ENCODE data around the gene NEU2. TPM values are rescaled to one million over a fixed set of nuclear protein-coding genes. Genes with fewer than 3 reads are reported as not detected.

The NEU2 gene
- total and polyA plus RNA-seq, 10 of the 15 experiments (the other 5 are each of a cell fraction or from before 2014, with no cell fraction given): not detected

DNA sequence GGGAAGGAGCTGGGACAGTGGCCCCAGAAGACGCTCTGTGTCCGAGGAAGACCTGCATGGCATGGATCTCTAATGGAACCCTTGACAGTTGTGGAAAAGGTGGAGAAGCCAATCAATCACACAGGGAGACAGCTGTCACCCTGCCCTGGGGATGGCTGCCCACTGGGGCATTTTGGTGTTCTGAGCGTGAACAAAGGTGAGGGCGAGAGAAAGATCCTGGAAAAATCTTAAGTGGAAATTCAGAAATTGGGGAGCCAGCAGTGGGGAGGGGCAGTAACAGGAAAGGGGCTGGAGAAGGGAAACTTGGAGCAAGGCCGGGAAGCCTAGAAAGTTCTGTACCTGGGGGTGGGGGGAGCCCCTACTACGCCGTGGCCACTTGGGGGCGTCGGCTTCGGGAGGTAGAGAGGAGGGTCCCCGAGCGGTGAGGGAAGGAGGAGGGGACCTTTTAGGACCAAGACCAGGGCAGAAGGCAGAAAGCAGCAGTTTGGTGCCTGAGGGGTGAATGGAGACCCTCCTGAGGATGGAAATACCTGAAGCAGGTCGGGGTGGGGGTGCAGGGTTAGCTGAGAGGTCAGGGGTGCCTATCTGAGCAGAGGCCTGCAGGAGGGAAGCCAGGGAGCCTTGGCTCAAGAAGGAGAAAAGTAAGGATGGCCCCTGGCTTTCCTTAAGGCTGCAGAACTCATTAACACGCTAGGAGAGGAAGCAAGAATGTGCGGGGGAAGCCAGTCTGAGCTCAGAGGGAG, 49.4 kb upstream of the NEU2 start:
- Histone ChIP-seq H3K36me3 (ENCODE audit: control insufficient read depth in 2 of 2, insufficient read depth in 2 of 2, low read length in 1 of 2) (no peaks in the 10 kb centered on the region), H3K9ac (ENCODE audit: control insufficient read depth, insufficient read depth, low read length) (no peak overlapping the region), H3K9me3 (replicated peaks; ENCODE audit: control insufficient read depth, insufficient read depth, low read length) (no peaks in the 10 kb centered on the region), H3K79me2 (ENCODE audit: control insufficient read depth, insufficient read depth, low read length) (no peaks in the 10 kb centered on the region), H3K4me1 (ENCODE audit: control insufficient read depth, insufficient read depth, low read length) (no peaks in the 10 kb centered on the region), H3K27me3 (replicated peaks in 1 of 2; ENCODE audit: control insufficient read depth in 2 of 2, insufficient read depth in 2 of 2, low read length in 1 of 2) (no peaks in the 10 kb centered on the region; a peak in 2 of 4 replicates), H3K4me3 (no peak overlapping the region), H3K27ac (ENCODE audit: control insufficient read depth, insufficient read depth) (no peak overlapping the region), H2AFZ (ENCODE audit: control insufficient read depth, low read depth, low read length) (no peak overlapping the region), H3K4me2 (ENCODE audit: control insufficient read depth, insufficient read depth) (no peak overlapping the region), H4K20me1 (ENCODE audit: control insufficient read depth, insufficient read depth) (no peaks in the 10 kb centered on the region)
- in situ Hi-C loops (cut with MboI): no loop called here
- CTCF ChIA-PET: interaction anchor here (1.7 kb wide), 1 partner anchor 8 kb away, joined by 4 read pairs; no protein-coding TSS in a partner anchor
- intact Hi-C loops (cut with micrococcal nuclease; ENCODE audit: unreplicated experiment): no loop called here
- SMC1A ChIA-PET (ENCODE audit: uncharacterized antibody, unreplicated experiment): no interaction called here
- WGBS (ENCODE audit: insufficient coverage, insufficient replicate concordance, low lambda C conversion rate, missing lambda C conversion rate): 23% methylated on average over 15 of the region's 15 CpGs
- POLR2A ChIA-PET: no interaction called here
- ATAC-seq (no peak), DNase-seq (ENCODE audit: low read depth, low spot score) (no peak), FAIRE-seq (no peak)
- BruUV-seq (replicated peaks): no TSS peak
- TF ChIP-seq CBX3 (IDR thresholded peaks at IDR 0.05; ENCODE audit: borderline replicate concordance, low read depth): no peak
- RAD21 ChIA-PET (ENCODE audit: unreplicated experiment): no interaction called here

DNA sequence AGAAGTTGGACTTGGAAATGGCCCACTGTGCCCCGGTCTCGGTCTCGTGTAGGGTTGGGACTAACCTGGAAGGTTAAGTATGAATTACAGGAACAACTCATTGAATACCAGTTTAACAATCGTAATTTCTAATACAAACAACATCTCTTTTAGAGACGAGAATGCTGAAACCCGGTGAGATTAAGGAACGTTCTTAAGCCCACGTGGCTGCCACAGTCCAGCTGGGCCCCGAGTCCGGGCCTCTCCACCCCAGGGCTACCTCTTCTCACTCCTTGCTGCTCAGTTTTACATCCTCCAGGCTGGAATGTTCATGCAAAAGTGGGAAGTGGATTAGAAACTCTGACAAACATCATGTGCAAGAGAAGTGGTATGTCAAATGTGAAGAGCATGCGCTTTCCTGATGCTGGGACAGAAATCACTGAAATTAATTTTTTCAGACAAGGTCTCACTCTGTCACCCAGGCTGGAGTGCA, 48.8 kb upstream of the NEU2 start:
- ChIA-PET CTCF (no interaction called here), SMC1A (ENCODE audit: uncharacterized antibody, unreplicated experiment) (no interaction called here), RAD21 (ENCODE audit: unreplicated experiment) (no interaction called here), POLR2A (no interaction called here)
- Histone ChIP-seq H3K27ac (ENCODE audit: control insufficient read depth, insufficient read depth) (no peak overlapping the region), H2AFZ (ENCODE audit: control insufficient read depth, low read depth, low read length) (no peak overlapping the region), H3K4me3 (no peak overlapping the region), H3K4me1 (ENCODE audit: control insufficient read depth, insufficient read depth, low read length) (no peaks in the 10 kb centered on the region), H4K20me1 (ENCODE audit: control insufficient read depth, insufficient read depth) (no peaks in the 10 kb centered on the region), H3K9ac (ENCODE audit: control insufficient read depth, insufficient read depth, low read length) (no peak overlapping the region), H3K27me3 (replicated peaks in 1 of 2; ENCODE audit: control insufficient read depth in 2 of 2, insufficient read depth in 2 of 2, low read length in 1 of 2) (no peaks in the 10 kb centered on the region; a peak in 2 of 4 replicates), H3K36me3 (ENCODE audit: control insufficient read depth in 2 of 2, insufficient read depth in 2 of 2, low read length in 1 of 2) (no peaks in the 10 kb centered on the region), H3K79me2 (ENCODE audit: control insufficient read depth, insufficient read depth, low read length) (no peaks in the 10 kb centered on the region), H3K9me3 (replicated peaks; ENCODE audit: control insufficient read depth, insufficient read depth, low read length) (no peaks in the 10 kb centered on the region), H3K4me2 (ENCODE audit: control insufficient read depth, insufficient read depth) (no peak overlapping the region)
- ATAC-seq (no peak), DNase-seq (ENCODE audit: low read depth, low spot score) (no peak), FAIRE-seq (no peak)
- BruUV-seq (replicated peaks): no TSS peak
- in situ Hi-C loops (cut with MboI): no loop called here
- intact Hi-C loops (cut with micrococcal nuclease; ENCODE audit: unreplicated experiment): no loop called here
- WGBS (ENCODE audit: insufficient coverage, insufficient replicate concordance, low lambda C conversion rate, missing lambda C conversion rate): 37% methylated on average over 11 of the region's 11 CpGs
- TF ChIP-seq POLR2A (IDR thresholded peaks at IDR 0.05; ENCODE audit: low read depth, low read length) (no peak), NR2C1 (IDR thresholded peaks at IDR 0.05) (no peak), E4F1 (IDR thresholded peaks at IDR 0.05; ENCODE audit: borderline replicate concordance, partially characterized antibody) (no peak), BHLHE40 (IDR thresholded peaks at IDR 0.05; ENCODE audit: borderline replicate concordance in 1 of 2, low read depth in 2 of 2, low read length in 1 of 2) (no peak), POU2F2 (IDR thresholded peaks at IDR 0.05; ENCODE audit: borderline replicate concordance, low read depth, low read length) (no peak), RAD51 (IDR thresholded peaks at IDR 0.05) (no peak), MLLT1 (IDR thresholded peaks at IDR 0.05) (no peak), NFYB (IDR thresholded peaks at IDR 0.05; ENCODE audit: insufficient read depth, low read depth, low read length) (no peak), SP1 (IDR thresholded peaks at IDR 0.05; ENCODE audit: low read depth, low read length) (no peak)
- TF ChIP-seq, protein P1, sequence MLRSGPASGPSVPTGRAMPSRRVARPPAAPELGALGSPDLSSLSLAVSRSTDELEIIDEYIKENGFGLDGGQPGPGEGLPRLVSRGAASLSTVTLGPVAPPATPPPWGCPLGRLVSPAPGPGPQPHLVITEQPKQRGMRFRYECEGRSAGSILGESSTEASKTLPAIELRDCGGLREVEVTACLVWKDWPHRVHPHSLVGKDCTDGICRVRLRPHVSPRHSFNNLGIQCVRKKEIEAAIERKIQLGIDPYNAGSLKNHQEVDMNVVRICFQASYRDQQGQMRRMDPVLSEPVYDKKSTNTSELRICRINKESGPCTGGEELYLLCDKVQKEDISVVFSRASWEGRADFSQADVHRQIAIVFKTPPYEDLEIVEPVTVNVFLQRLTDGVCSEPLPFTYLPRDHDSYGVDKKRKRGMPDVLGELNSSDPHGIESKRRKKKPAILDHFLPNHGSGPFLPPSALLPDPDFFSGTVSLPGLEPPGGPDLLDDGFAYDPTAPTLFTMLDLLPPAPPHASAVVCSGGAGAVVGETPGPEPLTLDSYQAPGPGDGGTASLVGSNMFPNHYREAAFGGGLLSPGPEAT (IDR thresholded peaks at IDR 0.05; ENCODE audit: low read depth): no peak
